Activated CD8-positive, alpha-beta memory T cell treated with anti-CD3 and anti-CD28 coated beads for 48 hours (primary cell): ENCODE data around the gene SPDYA.
A peak's percentile ranks its signal among the peaks of the same experiment; 100 is the strongest.
"Not testable (repeated sequence)": the region's sequence is repeated elsewhere in the genome, so short reads cannot be mapped to it uniquely, and the experiment has no call there.

ENCODE experiments used
- DNase-seq, 3 experiments: peaks; one replicate each; pipeline ENCODE4 v3.0.0-alpha.2; 2020; ENCODE audit warnings: low read depth in 2 of 3, low spot score in 2 of 3

The SPDYA gene

DNA sequence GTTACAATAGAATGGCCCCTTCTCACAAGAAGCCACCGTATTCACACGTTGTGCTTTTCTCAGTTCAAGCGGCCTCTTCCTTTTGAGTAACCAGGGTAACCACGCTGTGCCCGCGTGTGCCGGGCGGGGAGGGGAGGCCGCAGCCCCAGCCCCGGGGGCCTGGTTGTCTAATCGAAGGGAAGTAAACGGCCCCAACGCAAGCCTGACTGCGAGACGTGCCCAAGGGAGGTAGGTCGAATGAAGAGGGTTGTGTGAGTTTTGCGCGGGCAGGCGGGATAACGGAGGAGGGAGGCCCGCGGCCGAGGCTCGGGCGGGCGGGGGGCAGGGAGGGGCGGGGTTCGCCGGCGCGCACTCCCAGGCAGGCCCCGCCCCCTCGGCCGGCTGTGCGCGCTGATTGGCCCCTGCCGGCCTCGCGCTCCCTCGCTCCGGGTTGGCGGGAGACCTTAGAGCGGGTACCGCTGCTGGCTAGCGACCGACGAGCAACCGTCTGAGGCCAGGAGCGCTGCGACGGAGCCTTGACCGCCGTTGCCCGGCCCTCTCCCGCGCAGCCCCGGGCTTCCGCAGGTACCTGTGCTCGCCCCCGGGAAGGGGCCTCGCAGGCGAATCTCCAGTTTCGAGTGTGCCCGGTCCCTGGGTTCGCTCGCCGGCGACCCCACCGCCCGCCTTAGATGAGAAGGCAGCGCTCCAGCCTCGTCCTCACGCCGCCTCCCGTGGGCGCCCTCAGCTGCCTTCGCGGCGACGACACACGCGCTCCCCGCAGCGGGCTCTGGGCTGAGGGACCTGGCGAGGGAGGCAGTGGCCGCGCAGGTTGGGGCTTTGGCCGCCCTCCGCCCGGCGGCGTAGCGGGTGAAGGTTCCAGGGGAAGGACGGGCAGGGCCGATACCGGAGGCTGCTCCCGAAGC lies at the start of gene SPDYA:
Gene SPDYA, plus strand, starts transcription at position 451 of the 902 bp plus-strand sequence. CDS start 5,181 bp downstream, outside the sequence.
- peak; percentile 55 to 64 (median 56) for DNase-seq

DNA sequence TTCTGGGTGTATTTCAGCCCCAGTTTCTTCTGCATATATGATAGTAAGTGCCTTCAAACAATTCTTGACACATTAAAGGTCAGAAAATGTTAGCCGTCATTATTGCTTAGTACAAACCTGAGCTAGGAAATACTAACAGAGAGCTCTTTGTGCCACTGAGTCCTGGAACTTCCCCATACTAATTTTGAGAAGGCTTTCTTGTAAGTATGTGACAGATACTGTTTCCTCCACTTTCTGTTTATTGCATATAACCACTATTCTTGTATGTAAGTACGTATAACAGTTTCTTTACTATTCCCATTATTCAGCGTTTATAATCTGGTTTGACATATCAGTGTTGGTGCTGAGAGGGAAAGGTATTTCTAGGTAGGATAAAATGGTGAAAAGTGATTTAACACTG lies 49.2 kb upstream of the SPDYA start:
- DNase-seq, result no peak

DNA sequence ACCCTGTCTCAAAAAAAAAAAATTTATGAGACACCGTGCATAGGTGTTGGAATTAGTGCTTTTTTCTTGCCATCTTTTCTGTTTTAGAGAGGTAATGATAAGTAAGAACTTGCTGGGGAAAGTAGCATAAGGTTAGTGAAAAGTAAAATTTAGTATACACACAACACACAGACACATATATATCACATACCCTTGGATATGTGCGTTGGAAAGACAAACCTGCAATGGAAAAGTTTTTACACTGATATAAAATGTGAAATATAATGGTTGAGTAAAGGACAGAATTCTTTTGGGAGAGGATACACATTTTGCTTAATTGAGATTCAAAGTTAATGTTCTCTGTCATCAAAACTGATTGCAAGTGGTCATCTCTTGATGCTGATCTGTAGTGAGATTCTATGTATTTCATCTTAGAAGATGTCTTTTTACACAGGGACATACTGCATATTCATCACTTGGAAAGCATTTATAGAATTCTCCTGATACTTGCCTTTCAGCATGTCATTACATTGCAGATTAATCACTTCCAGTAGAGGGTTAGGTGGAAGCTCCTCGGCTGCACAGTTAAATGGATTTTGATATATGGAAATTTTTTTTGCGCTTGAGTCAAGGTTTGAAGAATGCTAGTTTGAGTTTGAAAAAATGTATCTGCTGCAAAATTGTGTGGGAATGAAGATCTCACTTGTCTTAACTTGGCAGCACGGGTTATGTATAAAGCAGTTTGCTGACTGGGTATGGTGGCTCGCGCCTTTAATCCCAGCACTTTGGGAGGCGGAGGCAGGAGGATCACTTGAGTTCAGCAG lies 45.5 kb upstream of the SPDYA start:
- DNase-seq, result no peak

DNA sequence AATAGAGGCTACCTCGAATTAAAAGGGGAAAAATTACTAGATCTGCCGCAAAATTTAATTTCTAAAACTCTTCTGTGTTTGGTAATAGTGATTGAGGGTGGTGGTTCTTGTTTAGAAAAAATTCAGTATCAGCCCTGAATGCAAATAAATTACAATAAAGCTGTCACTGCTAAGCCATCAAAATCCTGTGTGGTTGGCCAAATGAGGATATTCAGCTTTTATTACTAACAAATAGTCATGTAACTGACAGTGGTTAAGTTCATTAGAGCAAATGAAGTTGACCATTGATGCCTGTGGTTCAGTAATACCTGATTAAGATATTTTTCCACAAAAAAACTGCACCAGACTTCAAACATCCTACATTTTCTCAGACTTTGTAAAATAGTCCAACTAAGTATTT lies 44.6 kb upstream of the SPDYA start:
- no peak for DNase-seq

DNA sequence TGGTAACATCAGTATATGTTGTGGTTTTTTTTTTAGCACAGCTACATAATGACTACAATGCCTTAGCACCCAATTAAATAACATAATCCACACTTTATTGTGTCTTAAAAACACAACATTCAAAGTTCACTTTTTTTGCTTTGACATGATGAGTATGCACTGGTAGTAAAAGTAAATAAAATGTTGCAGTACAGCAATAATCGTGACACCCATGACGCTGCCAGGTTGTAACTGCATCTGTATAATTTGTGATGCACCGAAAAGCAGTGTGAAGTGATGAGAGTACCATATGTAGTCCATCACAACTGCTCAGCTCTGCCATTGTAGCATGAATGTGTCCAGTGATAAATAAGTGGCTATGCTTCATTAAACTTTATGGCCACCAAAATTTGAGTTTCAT lies 43.3 kb upstream of the SPDYA start:
- DNase-seq, result no peak

DNA sequence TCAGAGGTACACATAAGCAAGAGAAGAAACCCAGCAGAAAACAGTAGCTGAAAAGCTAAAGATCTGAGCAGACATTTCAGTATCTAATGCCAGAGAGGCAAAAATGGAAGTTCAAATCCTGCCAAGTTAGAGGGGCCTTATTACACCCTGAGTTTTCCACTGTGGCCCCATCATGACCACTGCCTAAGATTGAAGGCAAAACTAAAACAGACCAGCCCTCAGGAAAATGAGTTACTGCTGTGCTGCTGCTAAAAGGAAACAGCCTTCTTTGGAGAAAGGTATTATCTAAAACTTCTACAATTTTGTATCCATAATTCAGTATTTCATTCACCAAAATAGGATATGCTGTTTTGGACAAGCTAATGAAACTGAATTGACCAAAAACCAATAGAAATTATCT lies 42.2 kb upstream of the SPDYA start:
- DNase-seq, result no peak

DNA sequence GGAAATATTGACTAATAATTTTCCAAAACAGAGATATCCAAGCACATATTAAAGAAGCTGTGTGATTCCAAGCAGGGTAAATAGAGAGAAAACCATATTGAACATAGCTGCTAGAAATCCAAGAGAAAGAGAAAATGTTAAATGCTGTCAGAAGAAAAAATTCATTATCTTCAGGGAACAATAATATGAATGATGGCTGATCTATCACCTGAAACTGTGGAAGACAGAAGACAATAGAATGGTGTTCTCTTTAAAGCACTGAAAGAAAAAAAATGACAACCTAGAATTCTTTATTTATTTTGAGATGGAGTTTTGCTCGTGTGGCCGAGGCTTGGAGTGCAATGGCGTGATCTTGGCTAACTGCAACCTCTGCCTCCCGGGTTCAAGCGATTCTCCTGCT lies 41.7 kb upstream of the SPDYA start:
- DNase-seq, result no peak

DNA sequence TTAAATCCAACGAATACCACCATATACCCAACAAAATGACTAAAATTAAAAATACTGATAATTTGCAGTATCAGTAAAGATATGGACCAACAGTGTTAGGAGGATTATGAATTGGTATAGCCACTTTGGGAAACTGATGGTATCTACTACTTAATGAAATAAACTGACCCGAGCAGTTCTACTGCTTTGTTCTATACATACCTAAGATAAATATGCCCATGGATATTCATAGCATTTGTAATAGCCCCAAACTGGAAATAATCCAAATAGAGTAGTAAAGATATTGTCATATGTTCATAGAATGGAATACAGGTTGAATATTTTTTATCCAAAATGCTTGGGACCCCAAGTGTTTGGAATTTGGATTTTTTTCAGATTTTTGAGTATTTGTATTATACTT lies 38.3 kb upstream of the SPDYA start:
- no peak for DNase-seq

DNA sequence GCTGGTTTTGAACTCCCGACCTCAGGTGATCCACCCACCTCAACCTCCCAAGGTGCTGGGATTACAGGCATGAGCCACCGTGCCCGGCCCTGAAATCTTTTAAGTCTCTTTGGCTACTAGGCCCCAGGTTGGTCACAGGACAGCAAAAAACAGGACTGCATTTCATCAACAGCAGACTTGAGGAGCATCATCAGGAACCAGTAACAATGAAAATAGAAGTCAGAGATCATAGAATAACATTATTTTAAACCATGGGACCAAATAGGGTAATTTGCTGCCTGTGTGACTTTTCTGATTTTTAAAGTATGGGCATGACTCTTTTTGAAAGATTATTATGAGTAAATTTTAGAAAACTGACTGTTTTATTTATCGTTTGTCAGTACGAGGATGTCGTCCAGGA lies 34.2 kb upstream of the SPDYA start:
- DNase-seq, result no peak

DNA sequence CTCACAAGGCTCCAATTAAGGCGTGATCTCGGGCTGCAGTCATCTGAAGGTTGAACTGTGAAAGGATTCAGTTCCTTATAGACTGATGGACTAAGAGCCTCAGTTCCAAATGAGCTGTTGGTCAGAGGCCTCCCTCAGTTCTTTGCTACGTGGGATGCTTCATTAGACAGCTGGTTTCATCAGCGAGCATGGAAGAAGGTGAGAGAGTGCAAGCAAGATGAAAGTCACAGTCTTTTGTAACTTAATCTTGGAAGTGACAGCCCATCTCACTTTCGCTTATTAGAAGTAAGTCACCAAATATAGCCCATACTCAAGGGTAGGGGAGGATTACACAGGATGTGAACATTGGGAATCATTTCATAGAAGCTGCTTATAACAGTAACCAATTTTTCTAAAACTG lies 32.2 kb upstream of the SPDYA start:
- no peak for DNase-seq

DNA sequence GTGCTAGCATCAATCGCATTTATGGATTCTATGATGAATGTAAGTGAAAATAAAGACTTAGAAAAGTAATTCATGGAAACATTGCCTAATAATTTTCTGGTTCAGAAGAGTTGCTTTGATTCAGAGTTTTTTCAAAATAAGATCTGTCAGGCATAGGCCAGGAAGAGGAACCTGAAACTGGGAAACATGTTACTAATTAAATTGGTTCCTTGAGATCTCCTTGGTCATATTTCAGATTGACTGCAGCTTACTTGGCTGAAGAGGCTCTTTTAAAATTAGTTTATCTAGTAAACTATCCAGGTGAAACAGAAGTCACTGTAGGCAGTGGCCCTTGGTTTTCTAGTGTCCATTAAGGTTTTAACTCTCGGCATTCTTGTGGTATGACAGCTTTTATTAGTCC lies 31.6 kb upstream of the SPDYA start:
- DNase-seq, result no peak

DNA sequence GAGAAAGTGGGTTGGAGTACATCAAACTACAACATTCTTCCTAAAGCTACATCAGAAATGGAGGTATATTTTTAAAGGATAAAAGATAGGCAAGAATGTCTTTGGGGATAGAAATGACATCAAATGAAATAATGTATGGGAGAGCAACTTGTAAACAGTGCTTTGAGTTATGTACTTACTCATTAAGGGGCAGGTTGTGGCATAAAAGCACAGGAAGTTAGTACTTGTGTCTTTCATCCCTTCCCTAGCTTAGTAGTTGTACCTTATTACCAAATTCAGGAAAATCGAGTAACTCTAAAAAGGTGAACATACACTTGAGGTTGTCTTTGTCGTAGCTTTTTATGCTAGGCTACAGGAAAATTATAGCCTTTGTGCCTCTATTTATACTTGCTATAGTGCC lies 30.1 kb upstream of the SPDYA start:
- no peak for DNase-seq

DNA sequence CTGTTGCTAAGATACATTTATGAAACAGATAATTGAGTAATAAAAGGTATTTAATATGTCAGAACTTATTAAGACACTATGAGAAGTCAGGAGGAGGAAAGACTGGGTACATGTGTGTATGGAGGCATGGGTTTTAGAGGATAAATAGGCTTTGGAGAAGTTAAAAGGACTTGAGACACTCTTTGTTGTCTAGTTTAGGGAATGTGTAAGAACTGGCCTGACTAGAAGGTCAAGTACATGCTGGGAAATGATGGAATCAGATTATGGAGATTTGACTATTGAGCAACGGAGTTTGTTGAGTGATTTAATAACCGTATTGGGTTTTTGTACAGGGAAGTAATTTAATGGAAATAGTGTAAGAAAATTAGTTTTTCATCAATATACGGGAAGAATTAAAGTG lies 28.2 kb upstream of the SPDYA start:
- no peak for DNase-seq

DNA sequence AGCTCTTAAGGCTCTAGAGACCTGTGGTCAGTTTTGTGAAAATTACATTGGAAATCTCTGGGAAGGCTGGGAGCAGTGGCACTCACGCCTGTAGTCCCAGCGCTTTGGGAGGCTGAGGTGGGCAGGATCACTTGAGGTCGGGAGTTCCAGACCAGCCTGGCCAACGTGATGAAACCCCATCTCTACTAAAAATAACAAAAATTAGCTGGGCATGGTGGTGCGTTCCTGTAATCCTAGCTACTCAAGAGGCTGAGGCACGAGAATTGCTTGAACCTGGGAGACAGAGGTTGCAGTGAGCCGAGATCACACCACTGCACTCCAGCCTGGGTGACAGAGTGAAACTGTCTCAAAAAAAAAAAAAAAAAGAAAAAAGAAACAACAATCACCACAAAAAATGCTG lies 26.1 kb upstream of the SPDYA start:
- not testable (repeated sequence) for DNase-seq

DNA sequence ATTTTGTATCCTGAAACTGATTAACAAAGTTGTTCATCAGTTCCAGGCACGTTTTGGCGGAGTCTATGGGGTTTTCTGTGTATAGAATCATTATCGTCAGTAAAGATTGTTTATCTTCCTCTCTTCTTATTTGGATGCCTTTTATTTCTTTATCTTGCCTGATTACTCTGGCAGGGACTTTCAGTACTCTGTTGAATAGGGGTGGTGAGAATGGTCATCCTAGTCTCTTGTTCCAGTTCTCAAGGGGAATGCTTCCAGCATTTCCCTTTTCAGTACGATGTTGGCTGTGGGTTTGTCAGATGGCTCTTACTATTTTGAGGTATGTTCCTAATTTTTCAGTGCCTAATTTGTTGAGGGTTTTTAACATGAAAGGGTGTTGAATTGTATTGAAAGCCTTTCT lies 14.0 kb upstream of the SPDYA start:
- DNase-seq, result no peak

DNA sequence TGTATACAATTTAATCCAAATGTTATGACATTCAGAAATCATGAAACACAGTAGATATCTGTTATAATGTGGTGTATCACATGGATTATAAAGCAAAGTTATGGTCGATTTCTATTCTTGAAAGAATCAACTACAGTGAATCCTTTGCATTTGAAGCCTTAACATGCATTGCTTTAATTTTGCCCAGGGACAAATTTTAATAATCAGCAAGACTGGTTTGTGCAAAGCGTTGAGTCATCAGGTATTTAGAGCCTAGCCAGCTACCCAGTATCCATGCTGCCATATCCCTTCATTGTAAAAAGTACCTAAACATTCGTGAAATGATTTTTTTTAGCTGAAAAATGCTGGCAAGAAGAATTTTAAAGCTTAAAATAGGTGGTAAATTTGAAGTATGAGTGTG lies 8.9 kb upstream of the SPDYA start:
- no peak for DNase-seq

DNA sequence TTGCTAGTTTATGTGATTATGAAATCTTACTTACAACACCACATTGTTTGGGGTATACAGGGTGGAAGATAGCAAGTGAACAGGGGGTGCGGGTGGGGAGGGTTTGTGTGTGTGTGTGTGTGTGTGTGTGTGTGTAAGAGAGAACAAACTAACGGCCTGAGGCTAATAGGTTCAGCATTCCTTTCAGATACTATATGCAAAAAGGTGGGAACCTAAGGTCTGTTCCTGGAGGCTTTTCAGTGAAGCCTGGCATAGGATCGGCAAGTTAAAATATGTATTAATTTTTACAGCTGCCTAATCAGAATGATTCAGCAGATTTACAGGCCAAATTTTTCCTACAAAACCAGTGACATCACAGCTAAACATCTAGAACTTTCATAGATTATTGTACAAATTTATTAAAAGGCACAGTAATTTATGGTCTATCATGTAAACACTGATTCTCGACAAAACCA lies 7.6 kb upstream of the SPDYA start:
- no peak for DNase-seq

DNA sequence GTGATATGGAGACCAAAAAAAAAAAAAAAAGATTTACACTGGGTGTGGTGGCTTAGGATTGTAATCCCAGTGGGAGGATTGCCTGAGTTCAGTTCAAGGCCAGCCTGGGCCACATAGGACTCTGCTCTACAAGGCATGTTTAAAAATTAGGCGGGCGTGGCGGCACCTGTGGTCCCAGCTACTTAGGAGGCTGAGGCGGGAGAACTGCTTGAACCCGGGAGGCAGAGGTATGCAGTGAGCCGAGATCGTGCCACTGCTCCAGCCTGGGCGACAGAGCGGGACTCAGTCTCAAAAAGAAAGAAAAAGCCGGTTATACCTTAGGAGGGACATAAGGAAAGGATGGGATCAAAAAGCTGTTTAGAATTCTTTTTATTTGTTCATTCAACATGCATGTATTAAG lies 707 bp upstream of the SPDYA start:
- DNase-seq, result no peak

DNA sequence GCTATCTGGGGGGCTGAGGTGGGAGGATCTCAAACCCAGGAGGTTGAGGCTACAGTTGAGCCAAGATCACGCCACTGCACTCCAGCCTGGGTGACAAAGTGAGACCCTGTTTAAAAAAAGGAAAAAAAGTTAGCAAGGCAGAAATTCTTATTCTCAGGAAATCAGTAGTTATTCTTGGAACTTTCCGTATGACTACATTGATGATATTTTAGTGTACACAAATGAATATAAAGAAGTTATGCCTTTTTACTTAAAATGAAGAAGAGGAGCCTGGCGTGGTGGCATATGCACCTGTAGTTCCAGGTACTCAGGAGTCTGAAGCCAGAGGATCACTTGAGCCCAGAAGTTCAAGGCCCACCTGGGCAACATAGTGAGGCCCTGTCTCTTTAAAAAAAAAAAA lies 7.4 kb downstream of the SPDYA start:
- no peak for DNase-seq

DNA sequence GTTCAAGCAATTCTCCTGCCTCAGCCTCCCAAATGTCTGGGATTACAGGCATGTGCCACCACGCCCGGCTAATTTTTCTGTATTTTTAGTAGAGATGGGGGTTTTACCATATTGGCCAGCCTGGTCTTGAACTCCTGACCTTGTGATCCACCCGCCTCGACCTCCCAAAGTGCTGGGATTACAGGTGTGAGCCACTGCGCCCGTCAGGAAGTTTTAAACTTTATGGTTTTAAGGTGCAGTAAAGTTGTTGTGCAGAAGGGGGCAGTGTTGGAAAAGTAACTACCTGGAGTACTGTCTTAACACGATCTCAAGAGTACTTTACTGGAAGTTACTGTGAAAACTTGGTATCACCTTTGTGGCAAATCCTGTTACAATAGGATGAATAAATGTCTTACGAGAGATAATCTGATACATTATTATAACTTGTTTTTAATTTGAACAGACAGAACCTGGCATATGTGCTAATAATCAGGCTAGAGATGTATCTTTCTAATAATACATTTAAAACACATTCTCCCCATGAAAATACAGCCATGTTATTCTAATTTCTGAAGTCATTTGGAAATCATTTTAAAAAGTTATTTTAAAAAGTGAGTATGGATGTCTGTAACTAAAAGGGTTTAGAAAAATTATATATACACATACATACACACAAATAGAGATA lies 10.8 kb downstream of the SPDYA start:
- peak in 2 of 3 experiments; percentile 9 to 52 for DNase-seq

DNA sequence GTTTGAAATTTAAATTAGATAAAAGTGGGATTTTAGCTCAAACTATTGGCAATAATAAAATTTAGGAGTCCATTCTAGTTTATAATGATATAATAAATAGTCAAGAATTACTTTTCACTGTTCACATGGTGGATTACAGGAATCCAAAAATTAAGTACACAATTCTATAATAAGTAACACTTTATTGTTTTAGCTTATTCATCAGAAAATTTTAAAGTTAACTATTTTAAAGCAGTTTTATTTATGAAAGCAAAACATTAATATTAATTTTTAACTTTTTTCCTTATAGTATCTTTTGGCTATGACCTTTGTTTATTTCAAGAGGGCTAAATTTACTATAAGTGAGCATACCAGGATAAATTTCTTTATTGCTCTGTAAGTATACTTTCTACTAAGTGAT lies 11.4 kb downstream of the SPDYA start:
- DNase-seq, result no peak

DNA sequence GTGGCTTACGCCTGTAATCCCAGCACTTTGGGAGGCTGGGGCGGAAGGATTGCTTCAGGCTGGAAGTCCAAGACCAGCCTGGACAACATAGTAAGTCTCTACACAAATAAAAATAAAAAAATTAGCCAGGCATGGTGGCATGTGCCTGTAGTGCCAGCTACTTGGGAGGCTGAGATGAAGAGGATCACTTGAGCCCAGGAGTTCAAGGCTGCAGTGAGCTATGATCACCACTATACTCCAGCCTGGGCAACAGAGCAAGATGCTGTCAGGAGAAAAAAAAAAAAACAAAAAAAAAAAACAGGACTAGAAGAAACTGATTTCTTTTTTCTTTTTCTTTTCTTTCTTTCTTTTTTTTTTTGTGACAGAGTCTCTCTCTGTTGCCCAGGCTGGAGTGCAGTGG lies 13.6 kb downstream of the SPDYA start:
- DNase-seq, result no peak
